ENCODE measurements around the gene ANKRD34C.
"Not testable (repeated sequence)": the region's sequence is repeated elsewhere in the genome, so short reads cannot be mapped to it uniquely, and the experiment has no call there.

The ANKRD34C gene

DNA sequence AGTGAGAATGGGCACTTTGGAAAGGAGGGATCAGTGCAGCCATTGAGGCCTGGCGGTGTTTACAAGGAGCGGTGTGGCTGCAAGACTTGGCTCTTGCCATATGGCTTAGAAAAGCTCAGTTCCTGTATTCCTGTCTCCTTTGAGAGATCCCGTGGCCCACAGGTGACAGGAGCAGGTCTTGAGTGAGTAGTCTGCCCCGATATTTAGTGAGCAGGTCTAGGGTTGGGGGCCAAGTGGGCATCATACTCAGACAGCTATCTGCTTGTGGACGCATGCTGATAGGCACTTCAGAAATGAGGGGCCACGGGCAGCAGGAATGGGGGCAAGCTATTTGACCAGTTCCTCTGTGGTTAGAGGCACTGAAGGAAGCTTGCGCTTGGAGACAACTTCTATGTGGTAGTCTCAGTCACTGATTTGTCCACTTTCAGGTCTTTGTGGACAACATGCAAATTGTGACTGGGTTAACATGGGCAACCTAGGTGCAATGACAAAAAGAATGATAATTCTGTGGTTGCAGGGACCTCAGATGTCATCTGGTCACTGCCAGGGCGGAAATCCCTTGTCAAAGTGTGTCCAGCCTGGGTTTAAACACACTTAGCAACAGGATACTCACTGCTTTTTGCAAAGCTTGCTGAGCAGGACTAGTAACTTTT is 29.5 kb downstream of the ANKRD34C start:
- no peak for DNase-seq

DNA sequence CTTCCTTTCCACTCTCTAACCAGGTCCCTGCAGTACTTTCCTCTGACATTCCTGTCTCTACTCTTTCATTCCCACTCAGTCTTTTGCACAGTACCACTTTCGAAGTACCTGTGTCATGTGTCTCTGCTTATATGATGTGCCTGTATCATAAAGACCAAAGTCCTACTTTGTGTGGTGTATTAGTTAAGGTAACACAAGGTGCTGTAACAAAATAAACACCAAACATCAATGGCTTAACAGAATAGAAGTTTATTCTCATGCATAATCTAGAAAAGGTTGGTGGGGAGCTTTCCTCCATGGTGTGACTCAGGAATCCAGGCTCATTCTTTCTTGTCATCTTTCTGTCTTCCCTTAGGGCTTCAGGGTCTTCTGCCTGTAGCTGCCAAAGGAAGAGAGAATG is 31.7 kb downstream of the ANKRD34C start:
- no peak for DNase-seq

DNA sequence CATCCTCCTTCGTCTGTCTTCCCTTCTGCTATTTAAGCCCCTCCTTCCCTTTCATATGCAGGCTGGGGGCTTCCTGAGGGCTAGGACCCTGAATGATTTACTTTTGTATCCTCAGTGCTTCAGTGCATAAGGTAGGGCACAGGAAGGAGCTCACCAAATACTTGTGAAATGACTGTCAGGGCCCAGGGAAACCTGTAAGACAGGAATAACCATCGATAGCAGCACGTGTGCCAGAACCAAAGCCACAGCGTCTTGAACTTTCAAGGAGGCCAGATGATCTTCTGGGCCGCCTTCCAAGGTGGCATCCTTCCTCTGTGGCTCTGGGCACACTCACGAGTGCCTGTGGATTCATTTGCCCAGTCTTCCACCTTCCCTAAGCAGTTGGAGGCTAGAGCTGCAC is 32.3 kb downstream of the ANKRD34C start:
- DNase-seq, result no peak

- no peak for DNase-seq
Measured at GRCh38 chr15:79315623-79316328, 33.3 kb downstream of the ANKRD34C start.

GRCh38 chr15:79316864-79317263 is 34.3 kb downstream of the ANKRD34C start:
- DNase-seq, result no peak

GRCh38 chr15:79319973-79320372 is 37.5 kb downstream of the ANKRD34C start:
- DNase-seq, result not testable (repeated sequence)

DNA sequence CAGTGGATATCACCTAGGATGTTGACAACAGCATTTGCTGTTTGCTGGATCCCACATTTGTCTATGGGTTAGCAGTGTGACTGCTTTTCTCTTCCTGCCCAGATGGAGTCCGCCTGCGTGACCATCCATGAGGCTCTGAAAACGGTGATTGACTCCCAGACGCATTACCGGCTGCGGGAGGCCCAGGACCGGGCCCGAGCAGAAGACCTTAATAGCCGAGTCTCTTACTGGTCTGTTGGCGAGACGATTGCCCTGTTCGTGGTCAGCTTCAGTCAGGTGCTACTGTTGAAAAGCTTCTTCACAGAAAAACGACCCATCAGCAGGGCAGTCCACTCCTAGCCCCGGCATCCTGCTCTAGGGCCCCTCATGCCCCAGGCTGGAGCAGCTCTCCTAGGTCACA is 39.4 kb downstream of the ANKRD34C start:
- no peak for DNase-seq

GRCh38 chr15:79322306-79322705 is 39.8 kb downstream of the ANKRD34C start:
- DNase-seq, result no peak

DNA sequence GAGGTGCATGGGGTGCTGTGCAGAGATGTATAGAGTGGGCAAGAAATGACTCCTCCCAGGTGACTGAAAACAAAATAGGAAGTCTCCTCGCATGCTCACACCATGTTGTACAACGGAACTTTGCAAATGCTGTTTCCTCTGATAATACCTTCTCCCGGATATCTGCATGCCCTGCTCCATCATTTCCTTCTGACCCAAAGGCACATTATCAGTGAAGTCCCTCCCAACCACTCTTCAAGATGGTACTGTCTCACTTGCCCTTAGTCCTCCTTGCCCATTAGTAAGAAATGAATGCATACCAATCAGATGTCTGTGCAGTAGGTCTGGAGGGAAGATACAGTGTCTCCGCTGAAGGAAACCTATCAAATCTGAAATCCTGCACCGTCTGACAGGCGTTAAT is 40.4 kb downstream of the ANKRD34C start:
- no peak for DNase-seq

DNA sequence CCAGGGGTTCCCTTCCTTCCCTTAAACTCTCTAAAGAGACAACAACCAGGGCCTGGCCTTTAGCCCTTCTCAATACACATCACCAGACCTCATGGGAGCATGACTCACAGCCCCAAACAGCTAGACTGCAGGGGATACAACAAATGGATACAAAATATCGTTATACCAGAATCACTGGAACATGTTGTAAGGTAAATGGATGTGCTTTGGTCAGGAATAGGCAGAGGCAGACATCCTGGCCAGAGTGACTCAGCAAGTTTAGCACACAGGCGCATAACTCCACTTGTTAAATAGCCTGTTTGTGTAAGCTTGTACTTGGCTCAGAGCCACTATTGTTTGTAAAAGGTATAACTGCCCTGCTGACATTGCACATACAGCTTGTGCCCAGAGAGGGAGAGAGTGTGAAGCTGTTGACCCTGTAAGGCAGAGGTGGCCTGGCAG is 46.7 kb downstream of the ANKRD34C start:
- no peak for DNase-seq
